Heart left ventricle (tissue), 16 donors: ENCODE results near the gene PBX3. TPM values are rescaled to one million over a fixed set of nuclear protein-coding genes. Genes with fewer than 3 reads are reported as not detected.

Experiments
- ATAC-seq, 4 donors: fragments of 200-7000 bp; cut with Tn5 transposase; one replicate each; pipeline ENCODE4 v1.9.1; 2020 to 2022; ENCODE audit warnings: moderate library complexity in 4 of 4, mild to moderate bottlenecking in 3 of 4, moderate number of reproducible peaks in 1 of 4
- DNase-seq, 5 donors: peaks; one replicate each; pipeline ENCODE4 v3.0.0-alpha.2; 2020
- H3K27ac ChIP-seq, 12 donors: fragments of 200-600 bp; sonication (generic) in 4 of 12; one replicate each; pipeline versions ENCODE4 v1.5.0 to v1.8.0; 2016 to 2022; ENCODE audit warnings: mild to moderate bottlenecking in 2 of 12
- H3K27me3 ChIP-seq, 9 donors: fragments of 200-600 bp; sonication (generic) in 2 of 9; one replicate each; pipeline versions ENCODE4 v1.5.1 to v1.8.0; 2016 to 2022; ENCODE audit warnings: mild to moderate bottlenecking in 3 of 9
- H3K36me3 ChIP-seq, 9 donors: fragments of 200-600 bp; sonication (generic) in 2 of 9; one replicate each; pipeline versions ENCODE4 v1.5.0 to v1.8.0; 2018 to 2022; ENCODE audit warnings: mild to moderate bottlenecking in 2 of 9
- H3K4me1 ChIP-seq, 12 donors: fragments of 200-600 bp; sonication (generic) in 4 of 12; one replicate each; pipeline versions ENCODE4 v1.5.0 to v1.8.0; 2016 to 2022; ENCODE audit warnings: mild to moderate bottlenecking in 3 of 12
- H3K4me3 ChIP-seq, 12 donors: fragments of 200-600 bp; sonication (generic) in 4 of 12; one replicate each; pipeline versions ENCODE4 v1.5.0 to v1.8.0; 2017 to 2022; ENCODE audit warnings: mild to moderate bottlenecking in 9 of 12, moderate library complexity in 4 of 12
- H3K9me3 ChIP-seq, 12 donors: fragments of 200-600 bp; sonication (generic) in 4 of 12; one replicate each; pipeline versions ENCODE4 v1.5.0 to v1.8.0; 2016 to 2022; ENCODE audit warnings: mild to moderate bottlenecking in 1 of 12
- POLR2A ChIP-seq, 2 donors: fragments of 450-650 bp; IDR thresholded peaks; one replicate each; pipeline ENCODE4 v1.6.1; 2017; ENCODE audit warnings: antibody characterized with exemption in 2 of 2, mild to moderate bottlenecking in 2 of 2, moderate library complexity in 2 of 2
- WGBS, 4 donors: extraction: QIAGEN DNeasy Blood & Tissue Kit in 2 of 4; methylation state at CpG; one replicate each; pipeline versions ENCODE4 v1.1.5 to v1.1.7; 2013 to 2018; 5-methylcytosine and 5-hydroxymethylcytosine counted together
- intact Hi-C, 10 donors: fragments of 100-400 bp; cut with DNase I; formaldehyde crosslinking; loops; one replicate each; pipeline versions ENCODE4 v1.11.1 to v1.14.2; 2022
- polyA plus RNA-seq, 2 donors: library from polyadenylated mRNA; stranded (reverse); fragments of 200-250 nt; gene quantifications; one replicate each; pipeline ENCODE4 v1.2.3, GENCODE V29; 2013
- total RNA-seq, 9 donors: library from RNA; depleted of rRNA in 2 of 9; stranded (reverse); fragments of >200 nt in 2 of 9; fragmentation: NEBNext Ultra II Directional in 3 of 9; extraction: Animal tissue kit (Norgen Biotek cat#: 25700) in 3 of 9; gene quantifications; one replicate each; pipeline versions ENCODE4 v1.1.0 to v1.2.4, GENCODE V29; 2016 to 2023
- TF ChIP-seq, protein P1 (sequence below), 12 donors: fragments of 200-600 bp; sonication (generic) in 4 of 12; IDR thresholded peaks; one replicate each; pipeline versions ENCODE4 v1.5.0 to v1.8.0; 2018 to 2022; ENCODE audit warnings: antibody characterized with exemption in 12 of 12, mild to moderate bottlenecking in 5 of 12
- donor health status: ischemic (EF 13 %, LVEDD 7.1; RV severe dilation, severe dysfunction).
- donor health status: healthy with polysubstance abuse.
- donor health status: DM: no; HTN: yes; CAD: no.
- donor health status: DM: no; HTN: no; CAD: no.
- donor health status: ischemic (EF 25% LVEDD 6.9; RV normal size, moderate dysfunction).
- donor health status: ischemic (EF 25% LVEDD 5.7; RV mildly dilated, moderate dysfunction).
- donor health status: healthy.
- donor health status: DM: yes; HTN: yes; CAD: no.
- donor health status: ischemic (EF 35%, LVEDD 5.7; RV mildly dilated, moderate dysfunction).
- donor health status: nonischemic (EF 11% LVEDD 7.7; RV severe dilation, severe dysfunction).
- donor health status: DM: yes; HTN: yes; CAD: no.
- donor health status: PGD.
- donor health status: ischemic (EF 29% LVEDD 5.4; RV normal size, mild dysfunction).
- donor health status: nonischemic (EF 23%, LVEDD 6.1; RV moderate dilation, normal function).

Gene PBX3
- total and polyA plus RNA-seq, 11 donors = 14.8 to 76.1 (median 53.4) TPM

DNA sequence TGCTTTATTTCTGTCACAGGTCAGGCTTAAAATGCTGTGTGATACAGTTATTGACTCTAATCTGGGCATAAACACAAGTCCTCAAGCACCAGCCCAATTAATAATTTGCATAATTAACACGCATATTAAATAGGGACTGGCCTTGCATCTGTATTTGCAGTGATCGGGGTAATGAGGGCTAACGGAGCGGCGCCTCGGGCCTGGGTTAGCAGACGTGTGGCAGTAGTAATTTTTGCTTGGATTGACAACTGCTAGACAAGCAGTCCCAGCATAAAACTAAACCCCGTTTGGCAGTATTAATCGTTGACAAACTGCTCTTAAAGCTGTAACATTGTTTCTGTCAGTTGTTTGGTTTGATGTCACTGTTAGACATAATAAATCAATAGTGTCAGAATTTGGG is 109.2 kb downstream of the PBX3 start:
- Histone ChIP-seq H3K27ac (no peak overlapping the region), H3K27me3 (no peaks in the 10 kb centered on the region), H3K9me3 (peaks cover 0 to 4% (median 0%) of the 10 kb centered on the region in 12 donors), H3K36me3 (no peaks in the 10 kb centered on the region), H3K4me1 (peaks cover 0 to 22% (median 6%) of the 10 kb centered on the region in 12 donors), H3K4me3 (no peak overlapping the region)
- DNase-seq = no peak
- WGBS, 4 donors = 91 to 93% (median 92%) methylated on average over 9 of the region's 9 CpGs
- TF ChIP-seq POLR2A (IDR thresholded peaks at IDR 0.05) = no peak
- TF ChIP-seq, protein P1, sequence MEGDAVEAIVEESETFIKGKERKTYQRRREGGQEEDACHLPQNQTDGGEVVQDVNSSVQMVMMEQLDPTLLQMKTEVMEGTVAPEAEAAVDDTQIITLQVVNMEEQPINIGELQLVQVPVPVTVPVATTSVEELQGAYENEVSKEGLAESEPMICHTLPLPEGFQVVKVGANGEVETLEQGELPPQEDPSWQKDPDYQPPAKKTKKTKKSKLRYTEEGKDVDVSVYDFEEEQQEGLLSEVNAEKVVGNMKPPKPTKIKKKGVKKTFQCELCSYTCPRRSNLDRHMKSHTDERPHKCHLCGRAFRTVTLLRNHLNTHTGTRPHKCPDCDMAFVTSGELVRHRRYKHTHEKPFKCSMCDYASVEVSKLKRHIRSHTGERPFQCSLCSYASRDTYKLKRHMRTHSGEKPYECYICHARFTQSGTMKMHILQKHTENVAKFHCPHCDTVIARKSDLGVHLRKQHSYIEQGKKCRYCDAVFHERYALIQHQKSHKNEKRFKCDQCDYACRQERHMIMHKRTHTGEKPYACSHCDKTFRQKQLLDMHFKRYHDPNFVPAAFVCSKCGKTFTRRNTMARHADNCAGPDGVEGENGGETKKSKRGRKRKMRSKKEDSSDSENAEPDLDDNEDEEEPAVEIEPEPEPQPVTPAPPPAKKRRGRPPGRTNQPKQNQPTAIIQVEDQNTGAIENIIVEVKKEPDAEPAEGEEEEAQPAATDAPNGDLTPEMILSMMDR (IDR thresholded peaks at IDR 0.05) = no peak
- intact Hi-C loops = no loop called here
- no peak for ATAC-seq

DNA sequence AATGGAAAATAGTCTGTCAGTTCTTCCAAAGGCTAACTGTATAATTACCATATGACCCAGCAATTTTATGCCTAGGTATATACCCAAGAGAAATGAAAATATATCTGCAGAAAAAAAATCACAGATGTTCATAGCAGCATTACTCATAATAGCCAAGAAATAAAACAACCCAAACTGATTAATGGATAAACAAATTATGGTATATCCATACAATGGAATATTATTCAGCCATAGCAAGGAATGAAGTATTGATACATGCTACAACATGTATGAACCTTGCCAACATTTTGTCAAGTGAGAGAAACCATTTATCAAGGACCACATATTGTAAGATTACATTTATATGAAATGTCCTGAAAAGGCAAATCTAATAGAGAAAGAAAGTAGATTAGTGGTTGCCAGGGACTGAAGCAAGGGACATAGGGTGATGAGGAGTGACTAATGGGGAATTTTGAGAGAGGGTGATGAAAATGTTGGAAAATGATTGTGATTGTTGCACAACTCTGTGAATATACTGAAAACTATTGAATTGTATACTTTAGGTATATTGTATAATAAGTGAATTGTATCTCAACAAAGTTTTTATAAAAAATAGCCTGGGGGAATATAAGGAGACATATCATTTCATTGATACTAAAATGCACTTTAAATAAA is 114.4 kb downstream of the PBX3 start:
- DNase-seq = no peak
- Histone ChIP-seq H3K27ac (no peak overlapping the region), H3K27me3 (no peaks in the 10 kb centered on the region), H3K4me1 (no peaks in the 10 kb centered on the region), H3K9me3 (peaks cover 0 to 7% (median 0%) of the 10 kb centered on the region in 12 donors), H3K36me3 (no peaks in the 10 kb centered on the region), H3K4me3 (no peak overlapping the region)
- no peak for ATAC-seq
- intact Hi-C loops = no loop called here
- TF ChIP-seq POLR2A (IDR thresholded peaks at IDR 0.05) = no peak
- TF ChIP-seq, protein P1 (IDR thresholded peaks at IDR 0.05) = no peak

DNA sequence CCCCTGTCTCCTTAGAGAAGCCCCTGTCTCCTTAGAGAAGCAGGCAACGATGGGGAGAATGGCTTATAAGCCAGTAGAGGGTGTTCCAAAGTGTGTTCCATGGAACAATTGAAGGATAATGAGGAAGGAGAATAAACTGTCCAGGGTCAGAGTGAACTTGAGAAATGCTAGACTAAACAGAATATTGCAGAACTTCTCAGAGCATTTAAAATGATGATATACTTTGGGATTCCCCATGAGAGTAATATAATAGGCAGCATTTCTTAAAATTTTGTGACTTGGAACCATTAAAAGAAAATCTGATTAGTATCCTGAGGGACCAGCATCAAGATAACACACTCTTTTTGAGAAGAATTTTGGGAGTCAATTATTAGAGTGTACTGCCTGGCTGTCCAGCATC is 116.8 kb downstream of the PBX3 start:
- 87 to 95% (median 89%) methylated on average over 1 of the region's 1 CpG for WGBS, 4 donors
- H3K4me3 ChIP-seq = no peak overlapping the region
- no peak for TF ChIP-seq POLR2A (IDR thresholded peaks at IDR 0.05)
- TF ChIP-seq, protein P1 (IDR thresholded peaks at IDR 0.05) = no peak

DNA sequence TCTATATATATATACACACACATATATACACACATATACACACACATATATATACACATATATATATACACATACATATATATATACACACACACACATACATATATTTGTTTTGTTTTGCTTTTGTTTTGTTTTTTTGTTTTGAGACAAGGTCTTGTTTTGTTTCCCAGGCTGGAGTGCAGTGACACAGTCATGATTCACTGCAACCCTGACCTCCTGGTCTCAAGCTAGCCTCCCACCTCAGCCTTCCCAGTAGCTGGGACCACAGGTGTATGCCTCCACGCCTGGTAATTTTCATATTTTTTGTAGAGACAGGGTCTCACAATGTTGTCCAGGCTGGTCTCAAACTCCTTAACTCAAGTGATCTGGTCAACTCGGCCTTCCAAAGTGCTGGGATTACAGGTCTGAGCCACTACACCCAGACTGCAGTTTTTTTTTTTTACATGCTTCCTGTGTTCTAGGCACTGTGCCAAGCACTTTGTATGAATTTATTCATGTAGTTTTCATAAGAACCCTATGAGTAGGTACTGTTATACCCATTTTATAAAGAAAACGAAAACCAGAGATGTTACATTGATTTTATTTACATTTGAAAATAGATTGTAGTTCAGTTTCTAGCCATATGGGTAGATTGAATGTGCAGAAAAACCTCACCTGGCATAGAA is 120.7 kb downstream of the PBX3 start:
- H3K36me3 ChIP-seq = no peaks in the 10 kb centered on the region
- intact Hi-C loops = no loop called here
- ATAC-seq (no peak), DNase-seq (no peak)
- H3K27ac ChIP-seq = no peak overlapping the region
- no peak for TF ChIP-seq POLR2A (IDR thresholded peaks at IDR 0.05)
- TF ChIP-seq, protein P1 (IDR thresholded peaks at IDR 0.05) = no peak
- H3K27me3 ChIP-seq = no peaks in the 10 kb centered on the region
- no peaks in the 10 kb centered on the region for H3K9me3 ChIP-seq
- no peak overlapping the region for H3K4me3 ChIP-seq
- H3K4me1 ChIP-seq = peaks cover 0 to 9% (median 0%) of the 10 kb centered on the region in 12 donors
- WGBS, 4 donors = 57 to 78% (median 69%) methylated on average over 3 of the region's 3 CpGs

More for the DNA sequence above, 116.8 kb downstream of the PBX3 start:
- no peaks in the 10 kb centered on the region for H3K27me3 ChIP-seq
- intact Hi-C loops = no loop called here
- ATAC-seq (no peak), DNase-seq (no peak)
- no peak overlapping the region for H3K27ac ChIP-seq
- H3K36me3 ChIP-seq = no peaks in the 10 kb centered on the region
- peaks cover 0 to 7% (median 0%) of the 10 kb centered on the region in 12 donors for H3K9me3 ChIP-seq
- peaks cover 0 to 9% (median 0%) of the 10 kb centered on the region in 12 donors for H3K4me1 ChIP-seq
